ENCODE results near the gene NOTCH1.

DNA sequence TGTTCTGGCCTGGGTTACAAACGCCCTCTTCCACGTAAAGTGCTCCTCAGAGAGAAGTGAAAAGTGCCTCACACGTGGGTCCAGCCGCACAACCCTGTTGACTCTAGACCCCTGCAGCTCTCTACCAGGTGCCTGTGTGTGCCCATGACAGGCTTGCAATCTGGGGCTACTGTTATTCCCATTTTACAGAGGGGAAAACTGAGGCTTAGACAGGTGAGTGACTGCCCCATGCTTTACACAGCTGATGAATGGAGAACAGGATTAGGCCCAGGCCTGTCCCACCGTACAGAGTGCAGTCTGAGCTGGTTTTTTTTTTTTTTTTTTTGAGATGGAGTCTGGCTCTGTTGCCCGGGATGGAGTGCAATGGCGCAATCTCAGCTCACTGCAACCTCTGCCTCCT lies 100.0 kb downstream of the NOTCH1 start:
- TF ChIP-seq, protein P1, sequence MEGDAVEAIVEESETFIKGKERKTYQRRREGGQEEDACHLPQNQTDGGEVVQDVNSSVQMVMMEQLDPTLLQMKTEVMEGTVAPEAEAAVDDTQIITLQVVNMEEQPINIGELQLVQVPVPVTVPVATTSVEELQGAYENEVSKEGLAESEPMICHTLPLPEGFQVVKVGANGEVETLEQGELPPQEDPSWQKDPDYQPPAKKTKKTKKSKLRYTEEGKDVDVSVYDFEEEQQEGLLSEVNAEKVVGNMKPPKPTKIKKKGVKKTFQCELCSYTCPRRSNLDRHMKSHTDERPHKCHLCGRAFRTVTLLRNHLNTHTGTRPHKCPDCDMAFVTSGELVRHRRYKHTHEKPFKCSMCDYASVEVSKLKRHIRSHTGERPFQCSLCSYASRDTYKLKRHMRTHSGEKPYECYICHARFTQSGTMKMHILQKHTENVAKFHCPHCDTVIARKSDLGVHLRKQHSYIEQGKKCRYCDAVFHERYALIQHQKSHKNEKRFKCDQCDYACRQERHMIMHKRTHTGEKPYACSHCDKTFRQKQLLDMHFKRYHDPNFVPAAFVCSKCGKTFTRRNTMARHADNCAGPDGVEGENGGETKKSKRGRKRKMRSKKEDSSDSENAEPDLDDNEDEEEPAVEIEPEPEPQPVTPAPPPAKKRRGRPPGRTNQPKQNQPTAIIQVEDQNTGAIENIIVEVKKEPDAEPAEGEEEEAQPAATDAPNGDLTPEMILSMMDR (IDR thresholded peaks at IDR 0.05; ENCODE audit: insufficient read depth, low read length, poor library complexity, severe bottlenecking) = no peak
- no peak for TF ChIP-seq EZH2phosphoT487 (conservative IDR thresholded peaks at IDR 0.05; ENCODE audit: low read length)
